Hepatocyte (in vitro differentiated cells): Measurements from ENCODE around the gene GAS2L1. TPM values are rescaled to one million over a fixed set of nuclear protein-coding genes. Genes with fewer than 3 reads are reported as not detected.

Source experiments
- DNase-seq: peaks from one replicate; pipeline ENCODE4 v3.0.0-alpha.2; 2016; ENCODE audit warnings: low spot score
- H2AFZ ChIP-seq: fragments of 200-600 bp; sonication (generic); 2 replicates; pipeline ENCODE4 v1.6.0; 2016; ENCODE audit warnings: antibody characterized with exemption, mild to moderate bottlenecking
- H3K27ac ChIP-seq: fragments of 200-600 bp; sonication (generic); 2 replicates; pipeline ENCODE4 v1.5.1; 2016; ENCODE audit warnings: mild to moderate bottlenecking
- H3K27me3 ChIP-seq: fragments of 200-600 bp; sonication (generic); 2 replicates; pipeline ENCODE4 v1.6.1; 2016
- H3K36me3 ChIP-seq: fragments of 200-600 bp; sonication (generic); replicated peaks from 2 replicates; pipeline ENCODE4 v1.5.1; 2016; ENCODE audit warnings: low read depth; ENCODE audit not compliant: insufficient read depth
- H3K4me1 ChIP-seq: fragments of 200-600 bp; sonication (generic); 2 replicates; pipeline ENCODE4 v1.5.1; 2016; ENCODE audit warnings: mild to moderate bottlenecking, moderate library complexity; ENCODE audit not compliant: insufficient read depth
- H3K4me2 ChIP-seq: fragments of 200-600 bp; sonication (generic); 2 replicates; pipeline ENCODE4 v1.6.0; 2016
- H3K4me3 ChIP-seq: fragments of 200-600 bp; sonication (generic); 2 replicates; pipeline ENCODE4 v1.5.1; 2016; ENCODE audit warnings: mild to moderate bottlenecking
- H3K79me2 ChIP-seq: fragments of 200-600 bp; sonication (generic); 2 replicates; pipeline ENCODE4 v1.6.0; 2017; ENCODE audit warnings: mild to moderate bottlenecking
- H3K9me2 ChIP-seq: fragments of 200-600 bp; sonication (generic); replicated peaks from 2 replicates; pipeline ENCODE4 v1.6.0; 2017; ENCODE audit warnings: mild to moderate bottlenecking; ENCODE audit not compliant: insufficient read depth
- H3K9me3 ChIP-seq: fragments of 200-600 bp; sonication (generic); 2 replicates; pipeline ENCODE4 v1.5.1; 2016; ENCODE audit warnings: low read depth, mild to moderate bottlenecking
- H4K20me1 ChIP-seq: fragments of 200-600 bp; sonication (generic); 2 replicates; pipeline ENCODE4 v1.6.0; 2016; ENCODE audit warnings: mild to moderate bottlenecking; ENCODE audit not compliant: insufficient read depth, poor library complexity, severe bottlenecking
- EZH2 ChIP-seq: fragments of 200-600 bp; sonication (generic); IDR thresholded peaks from 2 replicates; pipeline ENCODE4 v1.6.1; 2016; ENCODE audit warnings: antibody characterized with exemption, mild to moderate bottlenecking, borderline replicate concordance
- EZH2phosphoT487 ChIP-seq: fragments of 200-600 bp; sonication (generic); IDR thresholded peaks from one replicate; pipeline ENCODE4 v1.6.1; 2018; ENCODE audit warnings: antibody characterized with exemption, mild to moderate bottlenecking, low read depth, moderate library complexity; ENCODE audit not compliant: unreplicated experiment, severe bottlenecking
- WGBS: methylation state at CpG from one replicate; pipeline ENCODE4 v1.1.6; 2016; ENCODE audit warnings: low lambda C conversion rate; ENCODE audit errors: missing lambda C conversion rate; 5-methylcytosine and 5-hydroxymethylcytosine counted together
- polyA plus RNA-seq: library from polyadenylated mRNA; unstranded; fragments of >200 nt; fragmentation: Nextera tagmentation; extraction: Ambion mirVana; gene quantifications from 2 replicates; pipeline ENCODE4 v1.2.1, GENCODE V29; 2016
- total RNA-seq: library from RNA; depleted of rRNA; stranded (reverse); fragments of >200 nt; gene quantifications from 2 replicates; pipeline ENCODE4 v1.2.3, GENCODE V29; 2014
- TF ChIP-seq, protein P1 (sequence below): fragments of 200-600 bp; sonication (generic); IDR thresholded peaks from 2 replicates; pipeline ENCODE4 v1.5.1; 2016; ENCODE audit warnings: antibody characterized with exemption, mild to moderate bottlenecking; ENCODE audit not compliant: poor library complexity

GAS2L1 gene
- total and polyA plus RNA-seq, 2 experiments from 2014 or later, result 10.4 to 46.0 TPM

DNA sequence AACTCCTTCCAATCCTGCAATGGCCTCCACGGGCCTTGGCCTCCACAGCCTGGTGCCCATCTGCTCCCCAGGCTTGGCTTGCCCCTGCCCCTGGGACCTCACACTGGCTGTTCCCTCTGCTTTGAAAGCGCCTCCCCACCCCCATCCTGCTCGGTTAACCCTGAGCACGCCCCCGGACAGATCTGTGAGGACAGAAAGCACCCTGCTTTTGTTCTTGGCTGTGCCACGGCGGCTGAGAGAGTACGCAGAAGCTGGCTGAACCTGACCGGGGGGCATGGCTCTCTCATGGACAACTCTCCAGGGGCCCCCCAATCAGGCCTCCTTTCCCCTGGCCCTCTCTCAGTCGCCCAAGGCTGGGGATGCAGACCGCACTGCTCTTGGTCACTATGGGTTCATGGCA is 29.2 kb downstream of the GAS2L1 start:
- H3K36me3 ChIP-seq, result no peaks in the 10 kb centered on the region
- no peaks in the 10 kb centered on the region for H4K20me1 ChIP-seq
- 94% methylated on average over 11 of the region's 11 CpGs for whole genome bisulfite sequencing
- H3K79me2 ChIP-seq, result no peaks in the 10 kb centered on the region
- no peak for TF ChIP-seq EZH2
- TF ChIP-seq, protein P1, sequence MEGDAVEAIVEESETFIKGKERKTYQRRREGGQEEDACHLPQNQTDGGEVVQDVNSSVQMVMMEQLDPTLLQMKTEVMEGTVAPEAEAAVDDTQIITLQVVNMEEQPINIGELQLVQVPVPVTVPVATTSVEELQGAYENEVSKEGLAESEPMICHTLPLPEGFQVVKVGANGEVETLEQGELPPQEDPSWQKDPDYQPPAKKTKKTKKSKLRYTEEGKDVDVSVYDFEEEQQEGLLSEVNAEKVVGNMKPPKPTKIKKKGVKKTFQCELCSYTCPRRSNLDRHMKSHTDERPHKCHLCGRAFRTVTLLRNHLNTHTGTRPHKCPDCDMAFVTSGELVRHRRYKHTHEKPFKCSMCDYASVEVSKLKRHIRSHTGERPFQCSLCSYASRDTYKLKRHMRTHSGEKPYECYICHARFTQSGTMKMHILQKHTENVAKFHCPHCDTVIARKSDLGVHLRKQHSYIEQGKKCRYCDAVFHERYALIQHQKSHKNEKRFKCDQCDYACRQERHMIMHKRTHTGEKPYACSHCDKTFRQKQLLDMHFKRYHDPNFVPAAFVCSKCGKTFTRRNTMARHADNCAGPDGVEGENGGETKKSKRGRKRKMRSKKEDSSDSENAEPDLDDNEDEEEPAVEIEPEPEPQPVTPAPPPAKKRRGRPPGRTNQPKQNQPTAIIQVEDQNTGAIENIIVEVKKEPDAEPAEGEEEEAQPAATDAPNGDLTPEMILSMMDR, result no peak
- no peak for TF ChIP-seq EZH2phosphoT487
- no peak overlapping the region for H2AFZ ChIP-seq
- no peaks in the 10 kb centered on the region for H3K27me3 ChIP-seq
- no peaks in the 10 kb centered on the region for H3K9me2 ChIP-seq
- H3K27ac ChIP-seq, result no peak overlapping the region
- DNase-seq, result no peak
- H3K9me3 ChIP-seq, result no peaks in the 10 kb centered on the region
- H3K4me2 ChIP-seq, result no peak overlapping the region
- no peak overlapping the region for H3K4me3 ChIP-seq
- H3K4me1 ChIP-seq, result no peaks in the 10 kb centered on the region

DNA sequence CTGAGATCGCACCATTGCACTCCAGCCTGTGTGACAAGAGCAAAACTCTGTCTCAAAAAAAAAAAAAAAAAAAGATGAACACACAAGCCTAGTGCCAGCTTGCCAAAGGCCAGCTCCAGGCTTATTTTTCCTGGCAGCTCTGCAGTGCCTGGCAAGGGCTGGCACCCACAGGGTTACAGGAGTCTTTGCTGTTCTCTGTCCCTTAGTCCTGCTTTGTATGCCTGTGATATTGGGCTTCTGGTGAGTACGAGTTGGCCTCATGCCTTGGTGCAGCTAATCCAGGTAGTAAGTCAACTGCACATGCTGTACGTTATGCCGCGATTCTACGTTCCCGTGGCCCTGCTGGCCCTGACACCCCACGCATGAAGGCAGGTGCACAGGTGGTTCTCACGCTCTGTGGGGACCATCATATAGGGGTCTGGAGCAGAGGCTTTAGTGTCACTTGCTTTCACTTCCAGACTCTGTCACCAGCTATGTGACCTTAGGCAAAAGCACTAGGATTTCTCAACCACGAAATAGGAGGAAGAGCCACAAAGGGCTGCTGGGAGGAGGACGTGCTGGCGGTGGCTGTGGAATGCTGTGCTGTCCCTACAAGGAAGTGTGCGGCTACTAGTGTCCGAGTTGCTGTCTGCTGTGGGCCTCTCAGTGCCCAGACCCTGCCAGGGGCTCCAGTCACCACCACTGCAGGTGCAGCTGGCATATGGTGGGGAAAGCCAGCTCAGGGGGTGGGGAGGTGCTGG is 30.5 kb downstream of the GAS2L1 start:
- Histone ChIP-seq H3K79me2 (no peaks in the 10 kb centered on the region), H3K9me3 (no peaks in the 10 kb centered on the region), H3K36me3 (no peaks in the 10 kb centered on the region), H3K27me3 (no peaks in the 10 kb centered on the region), H3K9me2 (no peaks in the 10 kb centered on the region), H3K4me2 (no peak overlapping the region), H4K20me1 (no peaks in the 10 kb centered on the region), H2AFZ (no peak overlapping the region), H3K27ac (no peak overlapping the region), H3K4me3 (no peak overlapping the region), H3K4me1 (no peaks in the 10 kb centered on the region)
- 91% methylated on average over 14 of the region's 14 CpGs for WGBS
- TF ChIP-seq EZH2 (no peak), EZH2phosphoT487 (no peak)
- TF ChIP-seq, protein P1, result no peak
- no peak for DNase-seq

DNA sequence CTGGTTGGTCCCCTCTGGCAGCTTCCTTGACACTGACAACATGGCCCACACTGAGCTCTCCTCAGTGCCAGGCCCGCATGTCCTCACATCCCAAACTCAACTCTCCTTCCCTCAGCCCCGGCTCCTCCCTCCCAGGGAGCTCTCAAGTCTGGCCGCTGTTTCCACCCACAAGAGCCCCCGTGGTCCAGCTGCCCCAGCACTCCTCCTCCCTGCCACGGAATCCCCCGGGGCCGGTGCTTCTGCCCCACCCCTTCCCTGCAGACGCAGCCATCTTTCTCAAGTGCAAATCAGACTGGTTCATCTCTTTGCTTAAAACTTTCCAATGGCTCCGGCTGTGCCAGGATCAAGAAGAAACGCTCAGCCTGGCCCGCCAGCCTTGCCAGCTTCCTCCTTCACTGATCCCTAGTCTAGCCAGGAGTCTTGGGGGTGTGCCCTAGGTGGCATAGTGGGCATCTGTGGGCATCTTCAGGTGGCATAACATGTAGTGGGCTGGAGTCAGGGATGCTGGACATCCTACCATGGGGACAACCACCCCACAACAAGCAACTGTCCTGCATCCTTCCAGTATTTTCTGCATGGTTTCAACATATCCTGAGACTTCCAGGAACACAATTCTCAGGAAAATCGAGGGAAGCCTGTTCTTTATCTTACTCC is 31.3 kb downstream of the GAS2L1 start:
- H3K36me3 ChIP-seq, result no peaks in the 10 kb centered on the region
- H3K27me3 ChIP-seq, result no peaks in the 10 kb centered on the region
- H3K4me2 ChIP-seq, result no peak overlapping the region
- no peak overlapping the region for H3K4me3 ChIP-seq
- no peak overlapping the region for H3K27ac ChIP-seq
- H4K20me1 ChIP-seq, result no peaks in the 10 kb centered on the region
- H2AFZ ChIP-seq, result no peak overlapping the region
- no peaks in the 10 kb centered on the region for H3K9me2 ChIP-seq
- H3K4me1 ChIP-seq, result no peaks in the 10 kb centered on the region
- no peaks in the 10 kb centered on the region for H3K79me2 ChIP-seq
- H3K9me3 ChIP-seq, result no peaks in the 10 kb centered on the region
- no peak for DNase-seq
- WGBS, result 86% methylated on average over 12 of the region's 12 CpGs
- TF ChIP-seq, protein P1, result no peak
- no peak for TF ChIP-seq EZH2phosphoT487
- TF ChIP-seq EZH2, result no peak
